Vagina (tissue), 2 donors: ENCODE results near the gene WASL. TPM values are rescaled to one million over a fixed set of nuclear protein-coding genes. Genes with fewer than 3 reads are reported as not detected.

Source experiments
- DNase-seq, 2 donors: peaks; one replicate each; pipeline ENCODE4 v3.0.0-alpha.2; 2017; ENCODE audit errors: extremely low spot score in 2 of 2
- H3K27ac ChIP-seq: fragments of 200-600 bp; sonication (generic); one replicate; pipeline ENCODE4 v1.5.1; 2019
- H3K27me3 ChIP-seq: fragments of 200-600 bp; sonication (generic); one replicate; pipeline ENCODE4 v1.5.1; 2019
- H3K36me3 ChIP-seq, 2 donors: fragments of 200-600 bp; sonication (generic); one replicate each; pipeline ENCODE4 v1.5.1; 2017 to 2019
- H3K4me1 ChIP-seq: fragments of 200-600 bp; sonication (generic); one replicate; pipeline ENCODE4 v1.5.1; 2019
- H3K4me3 ChIP-seq, 2 donors: fragments of 200-600 bp; sonication (generic); 1 replicate in 1 of 2; 2 replicates in 1 of 2; pipeline ENCODE4 v1.5.1; 2016 to 2019
- H3K9me3 ChIP-seq: fragments of 200-600 bp; sonication (generic); one replicate; pipeline ENCODE4 v1.5.1; 2019
- CTCF ChIP-seq, 3 experiments: fragments of 450-650 bp in 2 of 3; fragments of 200-600 bp in 1 of 3; sonication (generic) in 1 of 3; IDR thresholded peaks; one replicate each; pipeline ENCODE4 v1.5.1; 2017 to 2019; ENCODE audit warnings: antibody characterized with exemption in 3 of 3, mild to moderate bottlenecking in 2 of 3, moderate library complexity in 2 of 3
- POLR2A ChIP-seq, 2 donors: fragments of 450-650 bp; IDR thresholded peaks; one replicate each; pipeline ENCODE4 v1.6.1; 2017; ENCODE audit warnings: antibody characterized with exemption in 2 of 2, mild to moderate bottlenecking in 2 of 2, moderate library complexity in 2 of 2
- POLR2AphosphoS5 ChIP-seq, 2 donors: sonication (generic); formaldehyde crosslinking; IDR thresholded peaks; one replicate each; pipeline ENCODE4 v1.9.0; 2017; ENCODE audit warnings: antibody characterized with exemption in 2 of 2, mild to moderate bottlenecking in 2 of 2, low read depth in 1 of 2; ENCODE audit not compliant: insufficient read depth in 1 of 2
- intact Hi-C: fragments of 100-400 bp; cut with DNase I; formaldehyde crosslinking; loops from one replicate; pipeline ENCODE4 v1.15.1; 2023
- total RNA-seq: library from RNA; depleted of rRNA; stranded (reverse); fragments of >200 nt; gene quantifications from one replicate; pipeline ENCODE4 v1.2.3, GENCODE V29; 2016

WASL gene
- total RNA-seq, 1 donor from 2014 or later: 24.8 TPM

DNA sequence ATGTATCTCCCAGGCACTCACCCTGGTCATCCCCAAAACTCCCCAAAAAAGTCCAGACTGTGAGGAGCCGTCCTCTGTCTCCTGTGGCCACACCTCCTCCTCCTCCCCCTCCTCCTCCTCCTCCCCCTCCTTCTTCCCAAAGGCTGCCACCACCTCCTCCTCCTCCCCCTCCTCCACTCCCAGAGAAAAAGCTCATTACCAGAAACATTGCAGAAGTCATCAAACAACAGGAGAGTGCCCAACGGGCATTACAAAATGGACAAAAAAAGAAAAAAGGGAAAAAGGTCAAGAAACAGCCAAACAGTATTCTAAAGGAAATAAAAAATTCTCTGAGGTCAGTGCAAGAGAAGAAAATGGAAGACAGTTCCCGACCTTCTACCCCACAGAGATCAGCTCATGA lies 86.0 kb downstream of the WASL start:
- H3K4me3 ChIP-seq: no peak overlapping the region
- DNase-seq: no peak
- no peaks in the 10 kb centered on the region for H3K9me3 ChIP-seq
- no peaks in the 10 kb centered on the region for H3K4me1 ChIP-seq
- H3K36me3 ChIP-seq: no peaks in the 10 kb centered on the region
- intact Hi-C loops: no loop called here
- no peaks in the 10 kb centered on the region for H3K27me3 ChIP-seq
- no peak for TF ChIP-seq CTCF (IDR thresholded peaks at IDR 0.05)
- no peak for TF ChIP-seq POLR2A (IDR thresholded peaks at IDR 0.05)
- no peak for TF ChIP-seq POLR2AphosphoS5 (IDR thresholded peaks at IDR 0.05; ENCODE audit: insufficient read depth in 1 of 2, low read depth in 1 of 2)
- no peak overlapping the region for H3K27ac ChIP-seq

GRCh38 chr7:123662293-123662692 lies 86.5 kb downstream of the WASL start:
- H3K4me3 ChIP-seq: no peak overlapping the region
- DNase-seq: no peak
- H3K27me3 ChIP-seq: no peaks in the 10 kb centered on the region
- no peak for TF ChIP-seq CTCF (IDR thresholded peaks at IDR 0.05)
- no peak for TF ChIP-seq POLR2AphosphoS5 (IDR thresholded peaks at IDR 0.05; ENCODE audit: insufficient read depth in 1 of 2, low read depth in 1 of 2)
- TF ChIP-seq POLR2A (IDR thresholded peaks at IDR 0.05): no peak
- no peaks in the 10 kb centered on the region for H3K4me1 ChIP-seq
- H3K9me3 ChIP-seq: no peaks in the 10 kb centered on the region
- intact Hi-C loops: no loop called here
- H3K27ac ChIP-seq: no peak overlapping the region
- no peaks in the 10 kb centered on the region for H3K36me3 ChIP-seq

- no peak for TF ChIP-seq POLR2AphosphoS5 (IDR thresholded peaks at IDR 0.05; ENCODE audit: insufficient read depth in 1 of 2, low read depth in 1 of 2)
- no peak for TF ChIP-seq POLR2A (IDR thresholded peaks at IDR 0.05)
- no peak for TF ChIP-seq CTCF (IDR thresholded peaks at IDR 0.05)
- intact Hi-C loops: no loop called here
- Histone ChIP-seq H3K4me3 (no peak overlapping the region), H3K36me3 (no peaks in the 10 kb centered on the region), H3K27me3 (no peaks in the 10 kb centered on the region), H3K27ac (no peak overlapping the region), H3K4me1 (no peaks in the 10 kb centered on the region), H3K9me3 (no peaks in the 10 kb centered on the region)
- DNase-seq: no peak
These were observed 87.0 kb downstream of the WASL start for GRCh38 chr7:123661765-123662164.

GRCh38 chr7:123660514-123661354 lies 88.1 kb downstream of the WASL start:
- DNase-seq: no peak
- no peak overlapping the region for H3K4me3 ChIP-seq
- intact Hi-C loops: no loop called here
- no peaks in the 10 kb centered on the region for H3K9me3 ChIP-seq
- H3K27me3 ChIP-seq: no peaks in the 10 kb centered on the region
- no peaks in the 10 kb centered on the region for H3K36me3 ChIP-seq
- H3K27ac ChIP-seq: no peak overlapping the region
- TF ChIP-seq CTCF (IDR thresholded peaks at IDR 0.05): no peak
- no peak for TF ChIP-seq POLR2AphosphoS5 (IDR thresholded peaks at IDR 0.05; ENCODE audit: insufficient read depth in 1 of 2, low read depth in 1 of 2)
- TF ChIP-seq POLR2A (IDR thresholded peaks at IDR 0.05): no peak
- no peaks in the 10 kb centered on the region for H3K4me1 ChIP-seq

GRCh38 chr7:123658023-123658422 lies 90.8 kb downstream of the WASL start:
- no peak for DNase-seq
- Histone ChIP-seq H3K4me1 (no peaks in the 10 kb centered on the region), H3K36me3 (no peaks in the 10 kb centered on the region), H3K9me3 (no peaks in the 10 kb centered on the region), H3K4me3 (no peak overlapping the region), H3K27ac (no peak overlapping the region), H3K27me3 (no peaks in the 10 kb centered on the region)
- TF ChIP-seq POLR2AphosphoS5 (IDR thresholded peaks at IDR 0.05; ENCODE audit: insufficient read depth in 1 of 2, low read depth in 1 of 2) (no peak), CTCF (IDR thresholded peaks at IDR 0.05) (no peak), POLR2A (IDR thresholded peaks at IDR 0.05) (no peak)
- intact Hi-C loops: no loop called here
